ENCODE data around the gene CCNYL1. TPM values are rescaled to one million over a fixed set of nuclear protein-coding genes. Genes with fewer than 3 reads are reported as not detected.
"Not testable (repeated sequence)": the region's sequence is repeated elsewhere in the genome, so short reads cannot be mapped to it uniquely, and the experiment has no call there.

The CCNYL1 gene
- total and polyA plus RNA-seq, 9 donors, result 4.3 to 13.8 (median 7.4) TPM

DNA sequence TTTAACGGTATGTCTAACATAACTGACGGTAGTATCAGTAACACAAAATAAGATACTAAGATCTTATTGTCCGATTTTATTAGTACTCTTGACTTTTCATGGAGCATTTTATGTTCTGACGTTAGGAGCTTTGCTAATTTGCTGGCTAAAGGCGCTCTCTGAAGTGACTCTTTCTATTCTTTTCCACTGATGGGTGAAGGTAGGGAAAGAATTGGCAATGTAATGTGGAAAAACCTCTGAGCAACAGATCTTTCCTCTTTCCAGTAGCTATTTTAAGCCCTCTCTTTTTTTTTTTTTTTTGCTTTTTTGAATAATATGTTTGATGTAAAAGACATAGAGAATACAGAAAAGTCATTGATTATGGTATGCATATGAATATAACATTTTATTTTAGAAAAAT lies 4.6 kb downstream of the CCNYL1 start:
- H3K4me1 ChIP-seq (ENCODE audit: insufficient read depth), result peaks cover 3% of the 10 kb centered on the region
- no peak for DNase-seq
- TF ChIP-seq, protein P1, sequence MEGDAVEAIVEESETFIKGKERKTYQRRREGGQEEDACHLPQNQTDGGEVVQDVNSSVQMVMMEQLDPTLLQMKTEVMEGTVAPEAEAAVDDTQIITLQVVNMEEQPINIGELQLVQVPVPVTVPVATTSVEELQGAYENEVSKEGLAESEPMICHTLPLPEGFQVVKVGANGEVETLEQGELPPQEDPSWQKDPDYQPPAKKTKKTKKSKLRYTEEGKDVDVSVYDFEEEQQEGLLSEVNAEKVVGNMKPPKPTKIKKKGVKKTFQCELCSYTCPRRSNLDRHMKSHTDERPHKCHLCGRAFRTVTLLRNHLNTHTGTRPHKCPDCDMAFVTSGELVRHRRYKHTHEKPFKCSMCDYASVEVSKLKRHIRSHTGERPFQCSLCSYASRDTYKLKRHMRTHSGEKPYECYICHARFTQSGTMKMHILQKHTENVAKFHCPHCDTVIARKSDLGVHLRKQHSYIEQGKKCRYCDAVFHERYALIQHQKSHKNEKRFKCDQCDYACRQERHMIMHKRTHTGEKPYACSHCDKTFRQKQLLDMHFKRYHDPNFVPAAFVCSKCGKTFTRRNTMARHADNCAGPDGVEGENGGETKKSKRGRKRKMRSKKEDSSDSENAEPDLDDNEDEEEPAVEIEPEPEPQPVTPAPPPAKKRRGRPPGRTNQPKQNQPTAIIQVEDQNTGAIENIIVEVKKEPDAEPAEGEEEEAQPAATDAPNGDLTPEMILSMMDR (IDR thresholded peaks at IDR 0.05), result no peak
- TF ChIP-seq POLR2A (IDR thresholded peaks at IDR 0.05) (no peak), EP300 (IDR thresholded peaks at IDR 0.05) (no peak)
- no peak overlapping the region for H3K27ac ChIP-seq
- H3K27me3 ChIP-seq, result no peaks in the 10 kb centered on the region
- 91 to 95% (median 92%) methylated on average over 5 of the region's 5 CpGs for WGBS, 3 donors
- intact Hi-C loops (cut with DNase I), result loop anchor here in 1 of 4 donors (10.0 kb wide), 1 partner anchor 191 kb away; the partner anchor contains the start of gene CREB1
- no peaks in the 10 kb centered on the region for H3K36me3 ChIP-seq
- no peak overlapping the region for H3K4me3 ChIP-seq
- H3K9me3 ChIP-seq, result no peaks in the 10 kb centered on the region

DNA sequence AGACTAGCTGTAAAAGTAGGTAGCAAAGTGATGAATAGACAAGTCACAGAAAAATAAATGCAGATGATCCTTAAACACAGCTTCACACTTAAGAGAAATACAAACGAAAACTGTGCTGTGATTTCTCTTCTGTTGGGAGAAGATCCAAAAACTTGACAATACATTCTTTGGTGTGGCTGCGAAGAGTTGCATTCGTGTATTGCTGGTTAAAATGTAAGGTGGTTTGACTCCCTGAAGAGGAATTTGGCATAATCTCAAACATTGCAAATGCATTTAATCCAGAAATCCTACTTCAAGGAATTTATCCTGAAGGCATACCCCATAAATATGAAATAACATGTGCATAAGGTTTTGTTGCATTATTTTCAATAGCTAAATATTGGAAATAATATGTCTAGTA lies 7.1 kb downstream of the CCNYL1 start:
- Histone ChIP-seq H3K4me1 (ENCODE audit: insufficient read depth) (peaks cover 2% of the 10 kb centered on the region), H3K4me3 (no peak overlapping the region), H3K9me3 (no peaks in the 10 kb centered on the region), H3K27ac (no peak overlapping the region), H3K36me3 (no peaks in the 10 kb centered on the region), H3K27me3 (no peaks in the 10 kb centered on the region)
- no peak for DNase-seq
- intact Hi-C loops (cut with DNase I), result loop anchor here in 1 of 4 donors (10.0 kb wide), 1 partner anchor 194 kb away; the partner anchor contains the start of gene CREB1
- 71 to 80% (median 80%) methylated on average over 3 of the region's 3 CpGs for WGBS, 3 donors
- no peak for TF ChIP-seq POLR2A (IDR thresholded peaks at IDR 0.05)

DNA sequence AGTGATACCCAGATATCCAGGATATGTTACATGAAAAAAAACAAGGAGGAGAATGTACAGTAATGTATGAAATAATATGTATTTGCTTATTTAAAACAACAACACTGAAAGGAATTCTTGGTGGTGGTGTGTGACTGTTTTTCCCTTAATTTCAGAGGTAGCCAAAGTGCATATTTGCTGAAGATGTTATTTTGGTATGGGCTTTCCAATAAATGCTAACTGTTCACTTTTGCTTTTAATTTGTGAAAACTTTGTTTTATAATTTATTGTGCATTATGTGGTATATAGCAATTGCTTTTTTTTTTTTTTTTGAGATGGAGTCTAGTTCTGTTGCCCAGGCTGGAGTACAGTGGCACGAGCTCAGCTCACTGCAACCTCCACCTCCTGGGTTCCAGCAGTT lies 7.6 kb downstream of the CCNYL1 start:
- DNase-seq, result no peak
- H3K36me3 ChIP-seq, result no peaks in the 10 kb centered on the region
- intact Hi-C loops (cut with DNase I), result loop anchor here in 1 of 4 donors (10.0 kb wide), 1 partner anchor 194 kb away; the partner anchor contains the start of gene CREB1
- 95 to 97% (median 96%) methylated on average over 1 of the region's 1 CpG for WGBS, 3 donors
- no peak overlapping the region for H3K4me3 ChIP-seq
- no peak overlapping the region for H3K27ac ChIP-seq
- TF ChIP-seq POLR2A (IDR thresholded peaks at IDR 0.05) (no peak), EP300 (IDR thresholded peaks at IDR 0.05) (no peak)
- TF ChIP-seq, protein P1 (IDR thresholded peaks at IDR 0.05), result no peak
- H3K27me3 ChIP-seq, result no peaks in the 10 kb centered on the region
- H3K4me1 ChIP-seq (ENCODE audit: insufficient read depth), result peaks cover 2% of the 10 kb centered on the region
- no peaks in the 10 kb centered on the region for H3K9me3 ChIP-seq

DNA sequence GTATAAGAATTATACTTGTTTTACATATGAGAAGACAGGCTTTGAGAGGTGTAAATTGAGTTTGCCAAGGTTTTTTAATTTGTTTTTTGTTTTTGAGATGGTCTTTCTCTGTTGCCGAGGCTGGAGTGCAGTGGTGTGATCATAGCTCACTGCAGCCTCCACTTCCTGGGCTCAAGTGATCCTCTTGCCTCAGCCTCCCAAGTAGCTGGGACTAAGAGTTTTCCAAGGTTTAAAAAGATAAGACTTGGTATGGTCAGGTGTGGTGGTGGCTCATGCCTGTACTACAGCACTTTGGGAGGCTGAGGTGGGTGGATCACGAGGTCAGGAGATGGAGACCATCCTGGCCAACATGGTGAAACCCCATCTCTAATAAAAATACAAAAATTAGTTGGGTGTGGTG lies 8.2 kb downstream of the CCNYL1 start:
- DNase-seq; H3K4me3 ChIP-seq; H3K9me3 ChIP-seq; H3K4me1 ChIP-seq (ENCODE audit: insufficient read depth); H3K27me3 ChIP-seq; H3K27ac ChIP-seq; H3K36me3 ChIP-seq: not testable (repeated sequence)
- 91 to 96% (median 94%) methylated on average over 2 of the region's 2 CpGs for WGBS, 3 donors
- intact Hi-C loops (cut with DNase I), result loop anchor here in 1 of 4 donors (10.0 kb wide), 1 partner anchor 195 kb away; the partner anchor contains the start of gene CREB1

DNA sequence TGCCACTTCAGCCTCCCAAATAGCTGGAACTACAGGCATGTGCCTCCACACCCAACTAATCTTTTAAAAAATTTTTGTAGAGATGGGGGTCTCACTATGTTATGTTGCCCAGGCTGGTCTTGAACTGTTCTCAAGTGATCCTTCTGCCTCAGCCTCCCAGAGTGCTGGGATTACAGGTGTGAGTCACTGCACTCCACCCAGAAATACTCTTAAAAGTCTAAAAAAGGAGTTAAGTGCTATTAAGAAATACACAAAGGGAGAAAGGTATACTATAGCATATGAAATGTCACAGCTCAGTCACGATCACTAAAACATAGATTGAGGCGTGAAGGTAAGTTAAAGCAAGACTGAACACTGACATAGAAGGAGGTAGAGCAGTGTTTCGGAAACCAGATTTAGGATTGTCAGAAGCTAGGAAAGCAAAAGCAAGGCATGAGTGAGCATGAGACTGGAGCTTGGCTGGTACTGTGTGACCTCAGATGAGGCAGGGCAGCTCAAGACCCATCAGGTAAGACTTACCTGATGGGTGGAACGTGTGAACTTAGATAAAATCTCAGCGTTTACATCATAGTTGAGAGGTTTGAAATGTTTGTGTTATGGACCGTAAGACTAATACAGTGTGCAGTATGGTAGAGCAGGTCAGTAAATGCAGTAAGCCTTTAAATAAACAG lies 9.2 kb downstream of the CCNYL1 start:
- Histone ChIP-seq H3K27me3 (no peaks in the 10 kb centered on the region), H3K27ac (no peak overlapping the region), H3K9me3 (no peaks in the 10 kb centered on the region), H3K36me3 (no peaks in the 10 kb centered on the region), H3K4me3 (no peak overlapping the region), H3K4me1 (ENCODE audit: insufficient read depth) (peaks cover 2% of the 10 kb centered on the region)
- intact Hi-C loops (cut with DNase I), result no loop called here
- 76 to 94% (median 91%) methylated on average over 6 of the region's 6 CpGs for WGBS, 3 donors
- no peak for DNase-seq
- TF ChIP-seq EP300 (IDR thresholded peaks at IDR 0.05) (no peak), POLR2A (IDR thresholded peaks at IDR 0.05) (no peak)
- TF ChIP-seq, protein P1 (IDR thresholded peaks at IDR 0.05), result no peak

All from ovary (tissue), 9 donors.